CD1c-positive myeloid dendritic cell (primary cell): ENCODE measurements around the gene GTF3C5.
"Not testable (repeated sequence)": the region's sequence is repeated elsewhere in the genome, so short reads cannot be mapped to it uniquely, and the experiment has no call there.

ENCODE experiments used
- DNase-seq: peaks from one replicate; pipeline ENCODE4 v3.0.0-alpha.2; 2016; ENCODE audit errors: extremely low spot score

GTF3C5 gene

DNA sequence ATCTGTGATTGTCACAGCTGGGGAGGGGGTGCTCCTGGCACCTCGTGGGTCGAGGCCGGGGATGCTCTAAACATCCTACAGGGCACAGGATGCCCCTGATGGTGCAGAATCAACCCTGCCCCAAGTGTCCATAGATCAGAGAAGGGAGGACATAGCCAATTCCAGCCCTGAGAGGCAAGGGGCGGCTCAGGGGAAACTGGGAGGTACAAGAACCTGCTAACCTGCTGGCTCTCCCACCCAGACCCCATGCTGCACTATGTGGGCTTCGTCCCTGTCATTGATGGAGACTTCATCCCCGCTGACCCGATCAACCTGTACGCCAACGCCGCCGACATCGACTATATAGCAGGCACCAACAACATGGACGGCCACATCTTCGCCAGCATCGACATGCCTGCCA is 37.6 kb downstream of the GTF3C5 start:
- not testable (repeated sequence) for DNase-seq

- not testable (repeated sequence) for DNase-seq
Observed at GRCh38 chr9:133070500-133070961, 39.7 kb downstream of the GTF3C5 start.

DNA sequence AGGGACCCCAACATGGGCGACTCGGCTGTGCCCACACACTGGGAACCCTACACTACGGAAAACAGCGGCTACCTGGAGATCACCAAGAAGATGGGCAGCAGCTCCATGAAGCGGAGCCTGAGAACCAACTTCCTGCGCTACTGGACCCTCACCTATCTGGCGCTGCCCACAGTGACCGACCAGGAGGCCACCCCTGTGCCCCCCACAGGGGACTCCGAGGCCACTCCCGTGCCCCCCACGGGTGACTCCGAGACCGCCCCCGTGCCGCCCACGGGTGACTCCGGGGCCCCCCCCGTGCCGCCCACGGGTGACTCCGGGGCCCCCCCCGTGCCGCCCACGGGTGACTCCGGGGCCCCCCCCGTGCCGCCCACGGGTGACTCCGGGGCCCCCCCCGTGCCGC is 40.2 kb downstream of the GTF3C5 start:
- DNase-seq = not testable (repeated sequence)

DNA sequence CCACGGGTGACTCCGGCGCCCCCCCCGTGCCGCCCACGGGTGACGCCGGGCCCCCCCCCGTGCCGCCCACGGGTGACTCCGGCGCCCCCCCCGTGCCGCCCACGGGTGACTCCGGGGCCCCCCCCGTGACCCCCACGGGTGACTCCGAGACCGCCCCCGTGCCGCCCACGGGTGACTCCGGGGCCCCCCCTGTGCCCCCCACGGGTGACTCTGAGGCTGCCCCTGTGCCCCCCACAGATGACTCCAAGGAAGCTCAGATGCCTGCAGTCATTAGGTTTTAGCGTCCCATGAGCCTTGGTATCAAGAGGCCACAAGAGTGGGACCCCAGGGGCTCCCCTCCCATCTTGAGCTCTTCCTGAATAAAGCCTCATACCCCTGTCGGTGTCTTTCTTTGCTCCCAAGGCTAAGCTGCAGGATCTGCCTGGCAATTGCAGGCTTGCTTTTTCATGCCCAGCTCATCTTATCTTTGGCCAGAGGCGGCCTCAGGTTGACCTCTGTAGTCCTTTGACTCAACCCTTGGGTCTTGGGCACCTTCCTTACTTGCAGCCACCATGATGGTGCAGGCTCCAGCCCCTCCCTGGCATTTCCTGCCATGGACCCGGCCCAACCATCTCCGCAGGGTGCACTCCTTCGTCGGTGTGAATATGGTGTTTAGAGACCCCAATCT is 40.8 kb downstream of the GTF3C5 start:
- no peak for DNase-seq

DNA sequence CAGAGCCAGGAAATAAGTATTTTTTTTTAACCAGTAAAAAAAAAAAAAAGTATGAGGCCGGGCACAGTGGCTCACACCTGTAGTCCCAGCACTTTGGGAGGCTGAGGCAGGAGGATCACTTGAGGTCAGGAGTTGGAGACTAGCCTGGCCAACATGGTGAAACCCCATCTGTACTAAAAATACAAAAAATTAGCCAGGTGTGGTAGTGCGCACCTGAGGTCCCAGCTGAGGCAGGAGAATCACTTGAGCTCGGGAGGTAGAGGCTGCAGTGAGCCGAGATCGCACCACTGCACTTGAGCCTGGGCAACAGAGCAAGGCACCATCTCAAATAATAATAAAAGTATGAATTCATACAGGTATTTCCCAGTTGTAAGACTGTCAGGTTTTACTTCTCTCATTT is 41.4 kb downstream of the GTF3C5 start:
- DNase-seq = not testable (repeated sequence)

GRCh38 chr9:133073086-133074014 is 42.6 kb downstream of the GTF3C5 start:
- no peak for DNase-seq

DNA sequence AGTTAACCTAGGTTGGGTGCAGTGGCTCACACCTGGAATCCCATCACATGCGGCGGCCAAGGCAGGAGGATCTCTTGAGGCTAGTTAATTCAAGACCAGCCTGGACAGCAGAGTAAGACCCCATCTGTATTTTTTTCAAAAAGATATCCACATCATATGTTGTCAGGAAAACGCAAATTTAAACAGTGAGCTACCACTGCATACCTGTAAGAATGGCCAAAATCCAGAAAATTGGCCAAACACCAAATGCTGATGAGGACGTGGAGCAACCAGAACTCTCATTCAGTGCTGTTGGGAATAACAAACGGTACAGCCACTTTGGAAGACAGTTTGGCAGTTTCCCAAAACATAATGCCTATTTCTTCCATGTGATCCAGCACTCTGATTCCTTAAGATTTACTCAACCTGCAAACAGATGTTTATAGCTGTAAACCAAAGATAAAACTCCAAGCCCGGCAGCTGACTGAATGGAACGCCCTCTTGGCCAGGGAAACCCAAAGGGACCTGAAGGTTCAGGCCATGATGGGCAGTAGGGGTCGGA is 43.4 kb downstream of the GTF3C5 start:
- DNase-seq = no peak

DNA sequence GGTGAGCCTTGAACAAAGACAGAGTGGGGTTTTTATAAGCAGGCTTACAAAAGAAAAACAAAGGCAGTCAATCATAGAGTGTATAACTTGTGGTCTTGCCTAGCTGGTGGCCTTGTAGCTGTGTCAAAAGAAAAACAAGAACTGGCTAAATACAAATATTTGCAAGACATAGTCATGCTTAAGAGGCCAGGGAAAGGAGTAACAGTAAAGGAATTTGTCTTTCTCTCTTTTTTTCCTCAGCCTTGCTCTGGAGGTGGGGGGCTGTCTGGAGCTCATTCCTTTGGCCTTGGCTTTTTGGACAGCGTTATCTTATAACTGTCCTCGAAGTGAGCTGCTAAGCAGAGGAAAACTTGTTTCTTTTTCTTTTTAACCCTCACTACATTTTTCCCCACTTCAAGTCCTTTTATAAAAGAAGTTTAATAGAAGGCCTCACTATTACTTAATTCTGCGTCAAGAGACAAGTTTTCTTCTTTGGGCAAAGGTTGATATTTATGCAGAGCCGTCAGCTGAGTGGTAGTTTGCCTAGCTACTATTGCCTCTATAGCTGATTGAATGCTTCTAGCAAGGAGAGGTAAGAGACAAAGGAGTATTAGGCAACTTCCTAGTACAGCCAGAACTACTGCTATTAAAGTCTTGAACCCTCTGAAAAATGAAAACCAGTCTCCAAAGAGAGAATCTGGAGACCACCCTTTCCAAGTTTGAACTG is 45.3 kb downstream of the GTF3C5 start:
- no peak for DNase-seq

DNA sequence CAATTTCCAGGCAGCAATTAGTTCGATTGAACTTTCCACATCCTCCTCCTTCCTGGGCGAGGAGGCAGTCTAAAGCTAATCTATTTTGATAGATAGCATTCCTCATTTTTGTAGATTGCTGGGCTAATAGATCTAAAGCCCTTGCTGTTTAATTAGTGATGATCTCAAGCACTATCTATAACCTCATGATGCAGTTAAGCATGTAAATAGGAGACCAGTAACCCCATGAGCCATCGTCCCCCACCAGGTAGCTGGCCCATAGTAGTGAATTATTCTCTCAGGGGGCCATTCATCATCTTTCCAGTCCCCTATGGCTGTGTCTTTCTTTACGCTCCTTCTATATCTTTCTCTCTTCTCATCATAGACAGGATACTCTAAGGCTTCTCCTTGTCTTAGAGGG is 45.9 kb downstream of the GTF3C5 start:
- DNase-seq = no peak

- DNase-seq = no peak
Observed at GRCh38 chr9:133078486-133078885, 47.7 kb downstream of the GTF3C5 start.

DNA sequence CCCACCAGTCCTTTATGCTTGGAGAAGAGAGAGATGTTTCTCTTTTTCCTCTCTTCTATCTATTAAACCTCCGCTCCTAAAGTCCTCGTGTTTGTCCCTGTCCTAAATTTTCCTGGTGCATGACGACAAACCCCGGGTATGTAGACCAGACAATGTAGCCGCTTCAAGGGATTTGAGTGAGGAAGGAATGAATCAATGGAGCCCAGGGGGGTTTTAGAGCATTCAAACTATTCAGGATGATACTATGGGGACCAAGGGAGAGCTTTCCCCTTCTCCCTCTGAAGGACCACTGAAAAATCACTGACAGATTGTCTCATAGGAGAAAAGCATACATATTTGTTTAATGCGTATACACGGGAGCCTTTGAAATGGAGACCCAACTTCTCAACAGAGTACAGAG is 49.4 kb downstream of the GTF3C5 start:
- no peak for DNase-seq

GRCh38 chr9:133080786-133081779 is 50.3 kb downstream of the GTF3C5 start:
- DNase-seq = not testable (repeated sequence)

DNA sequence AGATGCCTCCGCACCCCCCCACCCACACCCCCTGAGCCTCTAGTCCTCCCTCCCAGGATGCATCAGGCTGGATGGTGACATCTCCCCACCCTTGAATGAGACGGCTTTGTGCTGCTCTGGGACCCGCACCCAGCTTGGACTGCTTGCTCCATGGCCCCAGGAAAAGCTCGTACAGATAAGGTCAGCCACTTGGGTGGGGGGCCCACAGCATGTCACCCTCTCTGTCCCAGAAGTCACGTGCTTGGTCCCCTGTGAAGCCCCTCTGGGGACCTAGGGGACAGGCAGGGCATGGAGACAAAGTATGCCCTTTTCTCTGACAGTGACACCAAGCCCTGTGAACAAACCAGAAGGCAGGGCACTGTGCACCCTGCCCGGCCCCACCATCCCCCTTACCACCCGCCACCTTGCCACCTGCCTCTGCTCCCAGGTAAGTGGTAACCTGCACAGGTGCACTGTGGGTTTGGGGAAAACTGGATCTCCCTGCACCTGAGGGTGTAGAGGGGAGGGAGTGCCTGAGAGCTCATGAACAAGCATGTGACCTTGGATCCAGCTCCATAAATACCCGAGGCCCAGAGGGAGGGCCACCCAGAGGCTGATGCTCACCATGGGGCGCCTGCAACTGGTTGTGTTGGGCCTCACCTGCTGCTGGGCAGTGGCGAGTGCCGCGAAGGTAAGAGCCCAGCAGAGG is 51.3 kb downstream of the GTF3C5 start:
- not testable (repeated sequence) for DNase-seq

GRCh38 chr9:133083688-133084087 is 52.9 kb downstream of the GTF3C5 start:
- not testable (repeated sequence) for DNase-seq

- DNase-seq = not testable (repeated sequence)
Observed at GRCh38 chr9:133086212-133086860, 55.5 kb downstream of the GTF3C5 start.

DNA sequence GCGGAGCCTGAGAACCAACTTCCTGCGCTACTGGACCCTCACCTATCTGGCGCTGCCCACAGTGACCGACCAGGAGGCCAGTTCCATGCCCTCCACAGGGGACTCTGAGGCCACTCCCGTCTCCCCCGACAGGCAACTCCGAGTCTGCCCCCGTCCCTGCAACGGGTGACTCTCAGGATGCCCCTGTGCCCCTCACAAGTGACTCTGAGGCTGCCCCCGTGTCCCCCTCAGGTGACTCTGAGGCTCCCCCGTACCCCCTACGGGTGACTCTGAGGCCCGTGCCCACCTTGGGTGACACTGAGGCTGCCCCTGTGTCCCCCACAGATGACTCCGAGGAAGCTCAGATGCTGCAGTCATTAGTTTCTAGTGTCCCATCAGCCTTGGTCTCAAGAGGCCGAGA is 56.1 kb downstream of the GTF3C5 start:
- DNase-seq = no peak

DNA sequence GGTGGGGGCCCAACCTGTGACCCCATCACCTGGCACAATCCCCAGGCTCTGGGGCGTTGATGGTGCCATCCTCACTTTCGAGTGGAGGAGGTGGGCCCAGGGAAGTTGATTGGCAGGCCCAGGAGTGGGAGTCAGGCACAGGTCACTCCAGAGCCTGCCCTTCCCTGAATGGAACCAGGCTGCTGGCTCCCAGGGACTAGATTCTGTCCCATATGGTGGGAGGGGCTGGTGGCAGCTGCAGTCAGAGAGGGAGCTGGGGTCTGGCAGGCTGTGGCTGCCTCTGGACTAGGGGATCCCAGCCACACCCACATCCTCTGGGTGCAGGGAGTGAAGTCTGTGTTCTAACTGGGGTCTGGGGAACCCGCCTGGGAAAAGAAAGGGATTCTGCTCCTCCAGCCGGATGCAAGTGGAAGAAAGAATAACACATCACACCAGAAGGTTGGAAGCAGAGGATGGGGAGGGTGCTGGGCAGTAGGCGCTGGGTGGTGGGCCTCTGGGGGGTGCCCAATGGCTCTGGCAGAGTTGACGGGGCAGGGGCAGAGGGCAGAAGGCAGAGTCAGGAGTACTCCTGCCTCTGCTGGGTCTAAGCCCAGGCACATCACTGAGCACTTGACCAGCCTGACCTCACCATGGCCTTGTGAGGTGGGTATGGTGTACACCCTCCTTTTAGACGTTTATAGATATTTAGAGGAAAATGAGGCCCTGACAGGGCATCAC is 56.8 kb downstream of the GTF3C5 start:
- DNase-seq = no peak

- no peak for DNase-seq
Observed at GRCh38 chr9:133088146-133088750, 57.5 kb downstream of the GTF3C5 start.

DNA sequence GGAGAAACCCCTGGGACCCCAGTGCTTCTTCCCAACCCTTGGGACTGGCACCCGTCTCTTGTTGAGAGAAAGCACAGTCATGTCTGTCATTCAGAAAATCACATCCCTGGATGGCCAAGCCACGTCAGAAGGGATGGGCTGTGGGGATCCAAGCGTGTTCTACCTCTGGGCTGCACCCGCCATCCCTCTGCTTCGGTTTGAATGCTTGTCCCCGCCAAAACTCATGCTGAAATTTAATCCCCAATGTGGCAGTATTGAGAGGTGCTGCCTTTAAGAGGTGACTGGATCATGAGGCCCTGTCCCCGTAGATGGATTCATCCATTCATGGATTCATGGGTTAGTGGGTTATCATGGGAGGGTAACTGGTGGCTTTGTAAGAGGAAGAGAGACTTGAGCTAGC is 58.0 kb downstream of the GTF3C5 start:
- no peak for DNase-seq
